OCI-LY1 (cell line): ENCODE data around the gene PRXL2C.

Experiments
- CTCF ChIP-seq: fragments of 200-600 bp; sonication (generic), shearing (Covaris generic); IDR thresholded peaks from 2 replicates; pipeline ENCODE4 v1.5.1; 2017; ENCODE audit warnings: mild to moderate bottlenecking, antibody characterized with exemption, low read length, moderate library complexity, mixed read lengths
- EZH2 ChIP-seq: fragments of 200-600 bp; sonication (generic), shearing (Covaris generic); IDR thresholded peaks from 2 replicates; pipeline ENCODE4 v1.8.0; 2017; ENCODE audit warnings: borderline replicate concordance, mixed run types, mild to moderate bottlenecking, antibody characterized with exemption, low read length, moderate library complexity, mixed read lengths

GRCh38 chr9:96617439-96618185, 37.5 kb downstream of the PRXL2C start:
- no peak for TF ChIP-seq CTCF
- no peak for TF ChIP-seq EZH2
